SIG-M5 (cell line): ENCODE measurements around the gene SH3RF3.
"Not testable (repeated sequence)": the region's sequence is repeated elsewhere in the genome, so short reads cannot be mapped to it uniquely, and the experiment has no call there.

Source experiments
- DNase-seq: peaks from one replicate; lab custom pipeline; 2025; lab: John Stamatoyannopoulos, UW

Gene SH3RF3

GRCh38 chr2:109220860-109221259, 91.9 kb downstream of the SH3RF3 start:
- no peak for DNase-seq

GRCh38 chr2:109221316-109221715, 92.3 kb downstream of the SH3RF3 start:
- DNase-seq: not testable (repeated sequence)

- DNase-seq: no peak
Measured at GRCh38 chr2:109222422-109222821, 93.4 kb downstream of the SH3RF3 start.

- DNase-seq: no peak
Measured at GRCh38 chr2:109222825-109223471, 93.9 kb downstream of the SH3RF3 start.

GRCh38 chr2:109223490-109223889, 94.5 kb downstream of the SH3RF3 start:
- DNase-seq: no peak

GRCh38 chr2:109224341-109224740, 95.3 kb downstream of the SH3RF3 start:
- not testable (repeated sequence) for DNase-seq

DNA sequence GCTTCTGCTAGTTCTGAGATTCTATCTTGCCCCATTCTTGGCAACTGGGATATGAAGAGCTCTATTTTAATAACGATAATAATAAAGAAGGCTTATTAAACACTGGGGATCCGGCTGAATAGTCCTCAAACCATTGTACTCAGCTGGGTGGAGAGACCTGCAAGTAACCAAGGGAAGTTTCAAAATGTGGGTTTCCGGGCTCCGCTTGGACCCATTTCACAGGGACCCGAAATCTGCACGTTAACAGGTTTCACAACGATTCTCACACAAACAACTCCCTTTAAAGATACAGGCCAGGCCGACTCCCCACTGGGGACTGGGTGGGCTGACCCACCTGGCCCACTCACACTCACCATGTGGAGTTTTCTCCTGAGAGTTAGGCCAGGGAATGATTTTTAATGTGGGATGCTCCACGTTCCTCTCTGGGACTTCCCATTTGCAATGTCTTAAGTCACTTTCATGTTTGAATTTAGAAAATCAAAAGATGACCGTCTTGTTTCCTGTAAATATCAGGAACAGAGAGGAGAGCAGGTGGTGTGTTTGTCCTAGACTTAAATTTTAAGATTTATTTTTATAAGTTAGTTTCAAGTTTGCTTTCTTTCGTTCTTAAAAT, 96.3 kb downstream of the SH3RF3 start:
- no peak for DNase-seq

DNA sequence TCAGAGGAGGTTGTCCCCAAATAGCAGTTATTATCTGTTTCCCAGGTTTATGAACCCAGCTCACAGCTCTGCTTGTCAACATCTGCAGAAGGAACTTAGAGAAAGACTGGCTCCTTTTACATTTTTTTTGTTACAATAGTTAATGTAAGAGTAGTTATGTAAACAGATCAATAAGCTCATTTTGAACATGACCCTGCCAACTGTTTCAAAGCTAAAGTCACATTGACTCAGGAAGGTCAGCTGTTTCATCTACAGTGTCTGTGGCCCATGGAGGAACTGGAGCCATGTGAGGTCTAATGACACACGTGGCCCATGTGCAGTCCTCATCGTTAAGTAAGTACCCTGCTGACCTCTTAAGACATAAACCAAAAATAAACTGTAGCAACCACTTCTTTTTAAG, 97.1 kb downstream of the SH3RF3 start:
- DNase-seq: no peak

GRCh38 chr2:109226622-109227021, 97.6 kb downstream of the SH3RF3 start:
- no peak for DNase-seq

GRCh38 chr2:109229094-109229675, 100.2 kb downstream of the SH3RF3 start:
- DNase-seq: no peak

DNA sequence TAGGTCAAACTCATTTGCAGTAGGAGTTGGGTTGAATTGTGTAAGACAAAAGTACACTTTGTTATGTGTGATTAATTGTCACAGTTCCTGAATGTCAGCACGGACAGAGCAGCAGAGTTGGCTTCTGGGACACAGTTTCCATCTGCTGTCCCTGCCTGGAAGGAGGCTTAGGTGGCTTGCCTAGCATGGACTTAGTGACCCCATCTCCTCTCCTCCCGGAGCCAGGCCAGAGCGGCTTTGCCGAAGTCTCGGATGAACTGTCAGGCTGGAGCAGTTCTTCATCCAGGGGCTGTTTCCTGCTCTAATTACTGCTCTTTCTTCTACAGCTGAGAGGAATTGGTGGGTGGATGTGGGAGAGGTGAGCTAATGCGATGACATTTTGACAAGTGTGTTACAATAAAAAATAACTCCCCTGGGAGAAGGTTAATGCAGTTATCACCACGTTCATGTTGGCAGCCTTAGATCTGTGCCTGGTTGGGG, 102.0 kb downstream of the SH3RF3 start:
- DNase-seq: no peak

GRCh38 chr2:109231428-109231827, 102.4 kb downstream of the SH3RF3 start:
- DNase-seq: no peak

DNA sequence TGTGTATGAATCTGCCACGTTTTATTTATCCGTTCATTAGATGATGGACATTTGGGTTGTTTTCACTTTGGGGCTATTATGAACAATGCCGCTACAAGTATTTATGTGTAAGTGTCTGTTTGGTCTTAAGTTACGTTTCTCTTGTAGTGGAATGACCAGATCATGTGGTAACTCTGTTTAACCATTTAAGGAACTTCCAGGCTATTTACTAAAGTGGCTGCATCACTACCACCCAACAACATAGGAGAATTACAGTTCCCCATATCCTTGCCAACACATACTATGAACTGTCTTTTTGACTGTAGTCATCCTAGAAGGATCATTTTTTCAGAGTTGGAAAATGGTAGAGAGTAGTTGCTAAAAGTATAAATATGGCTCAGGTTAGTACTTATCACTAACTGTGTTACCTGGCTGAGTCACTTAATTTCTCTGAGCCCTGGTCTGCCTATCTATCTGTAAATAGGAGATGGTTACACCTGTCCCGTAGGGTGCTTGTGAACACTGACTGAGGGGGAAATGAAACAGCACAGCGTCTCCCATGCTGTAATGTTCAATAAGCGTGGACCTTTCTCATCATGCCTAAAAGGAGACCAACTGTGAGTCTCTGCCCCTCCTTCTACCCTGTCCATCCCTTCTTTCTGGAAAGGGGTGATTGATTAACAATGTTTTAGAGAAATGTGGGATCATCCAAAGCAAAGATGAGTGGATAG, 103.1 kb downstream of the SH3RF3 start:
- no peak for DNase-seq

GRCh38 chr2:109232909-109233308, 103.9 kb downstream of the SH3RF3 start:
- DNase-seq: no peak

DNA sequence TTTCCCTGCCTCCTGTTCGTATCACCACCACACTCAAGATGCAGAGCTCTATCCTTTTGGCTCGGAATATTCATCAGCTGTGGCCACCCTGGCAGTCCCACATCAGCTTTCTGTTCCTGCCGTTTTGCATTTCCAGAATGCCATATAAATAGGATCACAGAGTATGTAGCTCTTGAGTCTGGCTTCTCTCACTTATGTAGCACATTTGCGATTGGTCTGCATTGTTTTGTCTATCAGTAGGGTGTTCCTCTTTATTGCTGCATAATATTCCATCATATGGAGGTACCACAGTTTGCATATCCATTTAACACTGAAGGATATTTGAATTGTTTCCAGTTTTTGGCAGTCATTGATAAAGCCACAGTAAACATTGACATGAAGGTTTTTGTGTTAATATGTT, 104.6 kb downstream of the SH3RF3 start:
- no peak for DNase-seq

DNA sequence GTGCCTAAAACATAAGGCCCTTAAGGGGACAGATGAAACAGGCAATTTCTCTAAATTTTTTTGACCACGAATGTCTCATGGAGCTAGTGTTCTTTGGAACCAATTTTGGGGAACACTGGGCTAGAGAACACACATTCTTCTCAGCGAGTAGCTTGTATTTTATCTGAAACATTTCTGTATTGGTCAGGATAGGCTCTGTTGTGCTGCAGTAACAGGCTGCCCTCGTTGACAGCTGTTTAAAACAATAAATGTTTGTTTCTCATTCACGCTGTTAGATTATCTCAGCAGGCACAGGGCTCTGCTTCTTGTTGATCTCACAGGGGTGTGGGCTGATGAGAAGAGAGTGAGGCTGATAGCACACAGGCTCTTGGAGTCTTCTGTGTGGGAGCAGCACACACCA, 105.3 kb downstream of the SH3RF3 start:
- no peak for DNase-seq

DNA sequence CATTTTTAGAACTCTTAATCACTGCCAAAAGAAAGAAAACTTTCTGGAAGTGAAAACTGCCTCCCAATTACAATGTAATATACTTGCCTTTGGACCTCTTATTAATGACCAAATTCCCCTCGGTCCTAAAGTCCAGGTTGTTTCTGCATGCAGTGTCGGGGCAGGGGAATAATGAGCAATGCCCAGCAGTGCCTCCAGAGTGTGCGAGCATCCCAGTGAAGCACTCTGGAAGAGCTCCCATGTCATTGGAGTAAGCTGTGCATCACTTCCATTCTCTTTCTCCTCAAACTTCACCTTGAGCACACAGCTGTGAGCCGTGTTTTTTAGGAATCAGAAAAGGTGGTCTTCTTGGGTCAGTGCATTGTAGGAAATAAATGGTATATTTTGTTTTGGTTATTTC, 107.1 kb downstream of the SH3RF3 start:
- DNase-seq: no peak

DNA sequence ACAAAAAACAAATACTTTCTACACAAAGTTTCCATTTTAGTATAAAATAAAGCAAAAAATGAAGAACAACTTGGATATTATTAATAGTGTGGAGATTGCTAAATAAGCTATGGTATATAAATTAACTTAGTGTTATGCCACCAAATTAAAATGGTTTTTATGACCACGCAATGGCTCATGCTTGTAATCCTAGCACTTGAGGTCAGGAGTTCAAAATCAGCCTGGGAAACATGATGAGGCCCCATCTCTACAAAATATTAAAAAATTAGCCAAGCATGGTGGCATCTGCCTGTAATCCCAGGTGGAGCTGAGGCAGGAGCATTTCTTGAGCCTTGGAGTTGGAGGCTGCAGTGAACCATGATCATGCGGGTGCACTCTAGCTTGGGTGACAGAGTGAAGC, 108.8 kb downstream of the SH3RF3 start:
- DNase-seq: no peak

DNA sequence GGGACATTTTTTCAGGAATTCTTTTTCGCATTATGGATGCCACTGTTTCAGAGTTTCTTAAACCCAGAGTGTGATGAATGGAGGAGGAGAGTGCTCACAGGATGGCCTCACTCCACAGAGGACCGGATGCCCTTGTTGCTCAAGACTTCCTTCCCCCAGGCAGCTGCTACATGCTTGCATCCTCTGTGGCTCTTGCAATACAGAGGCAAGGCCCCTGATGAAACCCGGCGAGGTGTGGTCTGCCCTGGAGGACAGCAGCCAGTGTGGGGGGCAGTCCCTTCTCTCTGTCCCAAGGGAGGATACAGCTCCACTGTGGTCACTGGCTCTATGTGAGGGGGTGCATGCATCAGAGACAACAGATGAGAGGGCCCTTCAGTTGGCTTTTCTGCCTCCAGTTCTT, 109.6 kb downstream of the SH3RF3 start:
- DNase-seq: peak; percentile 78

GRCh38 chr2:109239720-109240119, 110.7 kb downstream of the SH3RF3 start:
- no peak for DNase-seq

DNA sequence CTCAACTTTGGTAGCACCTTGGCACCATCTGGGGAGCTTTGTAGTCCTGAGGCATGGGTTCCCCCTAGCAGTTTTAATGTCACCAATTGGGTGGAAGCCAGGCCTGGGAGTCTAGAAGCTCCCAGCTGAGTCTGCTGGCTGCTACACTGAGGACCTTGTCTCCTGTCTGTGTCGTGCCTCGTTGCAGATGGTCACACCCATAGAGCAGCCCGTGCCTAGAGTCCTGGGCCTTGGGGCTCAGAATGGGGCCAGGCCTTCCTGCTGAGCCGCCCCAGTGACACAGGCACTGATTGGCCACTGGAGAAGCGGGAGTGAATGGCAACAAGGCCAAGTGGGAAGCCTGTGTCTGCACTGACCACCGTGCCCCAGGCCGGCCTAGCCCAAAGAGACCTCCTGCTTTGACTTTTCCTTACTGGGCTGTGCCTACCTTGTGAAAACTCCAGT, 113.2 kb downstream of the SH3RF3 start:
- DNase-seq: no peak

DNA sequence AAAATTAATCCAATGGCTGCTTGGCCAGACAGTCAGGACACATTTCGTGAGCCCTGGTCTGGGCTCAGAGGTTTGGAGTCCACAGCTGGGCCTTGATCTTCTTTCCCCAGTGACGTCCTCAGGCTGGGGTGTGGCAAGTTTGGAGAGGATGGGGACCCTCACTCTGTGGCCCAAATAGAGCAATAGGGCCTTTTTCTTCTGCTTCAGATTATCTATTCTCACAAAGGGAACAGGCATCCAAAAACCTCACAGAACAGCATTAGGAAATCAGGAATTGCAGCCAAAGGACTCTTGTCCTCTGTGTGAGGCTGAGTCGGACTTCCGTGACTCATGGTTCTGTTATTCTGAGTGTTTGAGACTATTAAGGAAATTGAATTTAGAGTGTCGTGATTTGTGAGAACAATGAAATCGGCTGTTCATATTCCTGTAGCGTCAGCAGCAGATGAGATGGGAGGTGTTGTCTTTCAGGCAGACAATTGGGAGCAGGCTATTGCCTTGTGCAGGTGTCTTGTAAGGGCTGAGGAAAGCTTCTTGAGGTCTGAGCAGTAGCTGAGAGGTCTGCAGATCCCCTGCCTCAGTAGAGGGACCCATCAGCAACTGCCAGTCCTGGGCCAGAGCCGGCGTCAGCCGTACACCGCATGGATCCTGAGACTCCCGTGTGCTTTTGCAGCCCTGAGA, 113.8 kb downstream of the SH3RF3 start:
- no peak for DNase-seq
